Measurements from ENCODE around the gene MACROD2. TPM values are rescaled to one million over a fixed set of nuclear protein-coding genes. Genes with fewer than 3 reads are reported as not detected.

Gene MACROD2
- total RNA-seq, 1 experiment from 2014 or later, result 3.7 TPM

- no peaks in the 10 kb centered on the region for H3K27me3 ChIP-seq (ENCODE audit: insufficient read depth, low read length)
- no peak overlapping the region for H3K9ac ChIP-seq (ENCODE audit: low read length)
- no peak overlapping the region for H3K4me3 ChIP-seq (replicated peaks in 1 of 2; ENCODE audit: low read depth in 1 of 2, low read length in 2 of 2)
- no peaks in the 10 kb centered on the region for H3K36me3 ChIP-seq (ENCODE audit: control insufficient read depth in 1 of 2, insufficient read depth in 2 of 2, low read length in 2 of 2)
- no peaks in the 10 kb centered on the region for H3K4me1 ChIP-seq (ENCODE audit: control insufficient read depth in 1 of 2, insufficient read depth in 2 of 2, low read length in 2 of 2)
- RAD21 ChIA-PET (ENCODE audit: low non-redundant PET in 1 of 2, low total read pairs in 2 of 2, uncharacterized antibody in 2 of 2, unreplicated experiment in 2 of 2), result no interaction called here
- no peak overlapping the region for H3K27ac ChIP-seq (ENCODE audit: low read depth, low read length)
- H4K20me1 ChIP-seq (ENCODE audit: insufficient read depth), result no peaks in the 10 kb centered on the region
- DNase-seq (ENCODE audit: low read depth, low spot score) (no peak), ATAC-seq (no peak)
- intact Hi-C loops (cut with micrococcal nuclease), result no loop called here
- TF ChIP-seq EZH2 (IDR thresholded peaks at IDR 0.05), result no peak
- TF ChIP-seq CTCF (IDR thresholded peaks at IDR 0.05 in 2 of 3, conservative IDR thresholded peaks at IDR 0.05 in 1 of 3; ENCODE audit: borderline replicate concordance in 1 of 3, insufficient read depth in 1 of 3, low read depth in 2 of 3, low read length in 2 of 3), result no peak
- no peak for TF ChIP-seq SIN3A (IDR thresholded peaks at IDR 0.05; ENCODE audit: low read depth)
- no peak for TF ChIP-seq ZFX (IDR thresholded peaks at IDR 0.05)
- no peak for TF ChIP-seq MAX (IDR thresholded peaks at IDR 0.05)
- TF ChIP-seq YY1 (IDR thresholded peaks at IDR 0.05; ENCODE audit: extremely low read depth, insufficient replicate concordance, low read depth, low read length), result no peak
- TF ChIP-seq SP1 (IDR thresholded peaks at IDR 0.05; ENCODE audit: low read depth), result no peak
- TF ChIP-seq TCF7L2 (IDR thresholded peaks at IDR 0.05; ENCODE audit: borderline replicate concordance, extremely low read depth, insufficient read depth, insufficient read length), result no peak
- TF ChIP-seq JUND (IDR thresholded peaks at IDR 0.05), result no peak
- TF ChIP-seq EZH2phosphoT487 (IDR thresholded peaks at IDR 0.05; ENCODE audit: borderline replicate concordance), result no peak
- no peak for TF ChIP-seq SRF (IDR thresholded peaks at IDR 0.05; ENCODE audit: low read depth)
- no peak for TF ChIP-seq RAD21 (IDR thresholded peaks at IDR 0.05; ENCODE audit: low read depth)
- no peak for TF ChIP-seq REST (IDR thresholded peaks at IDR 0.05; ENCODE audit: low read depth)
- TF ChIP-seq ATF3 (IDR thresholded peaks at IDR 0.05), result no peak
- no peak for TF ChIP-seq POLR2A (IDR thresholded peaks at IDR 0.05; ENCODE audit: borderline replicate concordance, extremely low read depth, insufficient read depth, insufficient read length)
- TF ChIP-seq ZBTB33 (IDR thresholded peaks at IDR 0.05; ENCODE audit: extremely low read depth, insufficient replicate concordance, low read length), result no peak
- TF ChIP-seq ELF1 (IDR thresholded peaks at IDR 0.05; ENCODE audit: borderline replicate concordance, low read depth), result no peak
- TF ChIP-seq EGR1 (IDR thresholded peaks at IDR 0.05; ENCODE audit: low read depth), result no peak
- no peak for TF ChIP-seq CEBPB (IDR thresholded peaks at IDR 0.05; ENCODE audit: low read depth)
- BruUV-seq (replicated peaks), result no TSS peak
- H3K4me2 ChIP-seq (ENCODE audit: low read length), result no peak overlapping the region
- H3K9me3 ChIP-seq (ENCODE audit: control insufficient read depth in 1 of 2, insufficient read depth in 1 of 2, low read depth in 1 of 2, low read length in 2 of 2), result peaks cover 19 to 23% of the 10 kb centered on the region in 2 experiments; a peak in 2 of 4 replicates
- no peak overlapping the region for H2AFZ ChIP-seq (ENCODE audit: low read depth, low read length, poor library complexity, severe bottlenecking)
- H3K79me2 ChIP-seq (ENCODE audit: insufficient read depth, low read length), result no peaks in the 10 kb centered on the region
- POLR2A ChIA-PET, result no interaction called here
- H3K9me2 ChIP-seq (ENCODE audit: insufficient read depth), result no peaks in the 10 kb centered on the region
- CTCF ChIA-PET, result no interaction called here
These were observed 1555.0 kb downstream of the MACROD2 start for GRCh38 chr20:15550116-15550870.

Measured in HCT116 (cell line).